ENCODE measurements around the gene STK4. TPM values are rescaled to one million over a fixed set of nuclear protein-coding genes. Genes with fewer than 3 reads are reported as not detected.

Gene STK4
- total RNA-seq, 6 experiments from 2014 or later = 34.3 to 46.6 (median 36.6) TPM

GRCh38 chr20:45067558-45067957 lies 101.2 kb downstream of the STK4 start:
- Mint-ChIP-seq H3K36me3 (ENCODE audit: low read depth) (peaks cover 51% of the 10 kb centered on the region), H3K27ac (peak overlapping the region; percentile 43), H3K4me1 (ENCODE audit: low read depth) (peaks cover 78% of the 10 kb centered on the region), H3K9me3 (peaks cover 7% of the 10 kb centered on the region), H3K4me3 (no peak overlapping the region), H3K27me3 (ENCODE audit: insufficient read depth) (peaks cover 3% of the 10 kb centered on the region; the same call in 1 of the 2 replicates)
- TF ChIP-seq CTCF (IDR thresholded peaks at IDR 0.05) = no peak
- peak; percentile 50 for DNase-seq

- H3K4me1 Mint-ChIP-seq (ENCODE audit: low read depth) = peaks cover 71% of the 10 kb centered on the region
- TF ChIP-seq CTCF (IDR thresholded peaks at IDR 0.05) = no peak
- H3K9me3 Mint-ChIP-seq = peaks cover 7% of the 10 kb centered on the region
- peaks cover 3% of the 10 kb centered on the region for H3K27me3 Mint-ChIP-seq (ENCODE audit: insufficient read depth)
- H3K27ac Mint-ChIP-seq = no peak overlapping the region
- DNase-seq = no peak
- no peak overlapping the region for H3K4me3 Mint-ChIP-seq
- H3K36me3 Mint-ChIP-seq (ENCODE audit: low read depth) = peaks cover 43% of the 10 kb centered on the region
Measured at GRCh38 chr20:45069261-45069660, 102.9 kb downstream of the STK4 start.

GRCh38 chr20:45070932-45071632 lies 104.8 kb downstream of the STK4 start:
- no peak overlapping the region; the same call in 1 of the 2 replicates for H3K4me3 Mint-ChIP-seq
- H3K27me3 Mint-ChIP-seq (ENCODE audit: insufficient read depth) = peaks cover 3% of the 10 kb centered on the region
- no peak for DNase-seq
- H3K4me1 Mint-ChIP-seq (ENCODE audit: low read depth) = peaks cover 52% of the 10 kb centered on the region
- H3K27ac Mint-ChIP-seq = no peak overlapping the region
- no peak for TF ChIP-seq CTCF (IDR thresholded peaks at IDR 0.05)
- peaks cover 30% of the 10 kb centered on the region for H3K36me3 Mint-ChIP-seq (ENCODE audit: low read depth)
- peaks cover 7% of the 10 kb centered on the region for H3K9me3 Mint-ChIP-seq

GRCh38 chr20:45072066-45072465 lies 105.8 kb downstream of the STK4 start:
- Mint-ChIP-seq H3K4me1 (ENCODE audit: low read depth) (peaks cover 43% of the 10 kb centered on the region), H3K27me3 (ENCODE audit: insufficient read depth) (peaks cover 3% of the 10 kb centered on the region), H3K36me3 (ENCODE audit: low read depth) (peaks cover 26% of the 10 kb centered on the region), H3K27ac (no peak overlapping the region), H3K9me3 (peaks cover 7% of the 10 kb centered on the region), H3K4me3 (no peak overlapping the region)
- TF ChIP-seq CTCF (IDR thresholded peaks at IDR 0.05) = no peak
- no peak for DNase-seq

GRCh38 chr20:45073221-45073620 lies 106.9 kb downstream of the STK4 start:
- H3K27me3 Mint-ChIP-seq (ENCODE audit: insufficient read depth) = peaks cover 3% of the 10 kb centered on the region
- peaks cover 7% of the 10 kb centered on the region for H3K9me3 Mint-ChIP-seq
- H3K36me3 Mint-ChIP-seq (ENCODE audit: low read depth) = peaks cover 25% of the 10 kb centered on the region
- no peak overlapping the region for H3K4me3 Mint-ChIP-seq
- DNase-seq = no peak
- TF ChIP-seq CTCF (IDR thresholded peaks at IDR 0.05) = no peak
- peaks cover 31% of the 10 kb centered on the region for H3K4me1 Mint-ChIP-seq (ENCODE audit: low read depth)
- H3K27ac Mint-ChIP-seq = no peak overlapping the region

All from HFFc6 (cell line).